ENCODE measurements around the gene GJD2. TPM values are rescaled to one million over a fixed set of nuclear protein-coding genes. Genes with fewer than 3 reads are reported as not detected.

The GJD2 gene
- total RNA-seq, 1 donor from 2014 or later: not detected

- Histone ChIP-seq H3K36me3 (ENCODE audit: control insufficient read depth, insufficient read depth, low read length) (no peaks in the 10 kb centered on the region), H3K27me3 (ENCODE audit: control insufficient read depth, insufficient read depth, low read length) (peaks cover 22% of the 10 kb centered on the region), H3K4me3 (ENCODE audit: low read depth, low read length) (no peak overlapping the region)
- DNase-seq (ENCODE audit: low read depth) (no peak), FAIRE-seq (no peak)
- TF ChIP-seq CTCF (IDR thresholded peaks at IDR 0.05; ENCODE audit: insufficient read depth, low read length, severe bottlenecking): no peak
Measured at GRCh38 chr15:34791701-34792100, 36.9 kb upstream of the GJD2 start.

- H3K36me3 ChIP-seq (ENCODE audit: control insufficient read depth, insufficient read depth, low read length): no peaks in the 10 kb centered on the region
- DNase-seq (ENCODE audit: low read depth) (no peak), FAIRE-seq (no peak)
- TF ChIP-seq CTCF (IDR thresholded peaks at IDR 0.05; ENCODE audit: insufficient read depth, low read length, severe bottlenecking): no peak
- peaks cover 14% of the 10 kb centered on the region for H3K27me3 ChIP-seq (ENCODE audit: control insufficient read depth, insufficient read depth, low read length)
- no peak overlapping the region for H3K4me3 ChIP-seq (ENCODE audit: low read depth, low read length)
Measured at GRCh38 chr15:34790121-34790520, 35.3 kb upstream of the GJD2 start.

DNA sequence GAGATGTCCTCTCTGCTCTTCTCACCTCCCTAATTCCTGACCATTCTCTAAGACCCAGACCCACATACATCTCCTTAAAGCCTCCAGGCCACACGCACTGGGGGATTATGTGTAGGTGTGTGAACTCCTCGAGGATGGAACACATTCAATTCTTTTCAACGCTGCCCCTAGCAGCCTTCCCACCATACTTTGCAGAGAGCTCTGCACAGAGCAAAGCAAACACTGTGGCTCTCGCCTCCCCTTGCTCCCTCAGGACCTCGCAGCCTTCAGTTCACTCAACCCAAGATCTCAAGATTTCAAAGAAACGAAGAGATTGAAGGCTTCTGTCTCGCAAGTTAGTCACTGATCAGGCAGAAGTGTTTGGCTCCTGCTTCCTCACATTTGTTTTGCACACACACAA is 34.5 kb upstream of the GJD2 start:
- H3K27me3 ChIP-seq (ENCODE audit: control insufficient read depth, insufficient read depth, low read length): peaks cover 7% of the 10 kb centered on the region
- no peak for DNase-seq (ENCODE audit: low read depth)
- no peak for TF ChIP-seq CTCF (IDR thresholded peaks at IDR 0.05; ENCODE audit: insufficient read depth, low read length, severe bottlenecking)
- H3K36me3 ChIP-seq (ENCODE audit: control insufficient read depth, insufficient read depth, low read length): no peaks in the 10 kb centered on the region
- FAIRE-seq: peak; percentile 13
- H3K4me3 ChIP-seq (ENCODE audit: low read depth, low read length): no peak overlapping the region

GRCh38 chr15:34786206-34786605 is 31.4 kb upstream of the GJD2 start:
- no peak for TF ChIP-seq CTCF (IDR thresholded peaks at IDR 0.05; ENCODE audit: insufficient read depth, low read length, severe bottlenecking)
- FAIRE-seq: no peak
- Histone ChIP-seq H3K4me3 (ENCODE audit: low read depth, low read length) (no peak overlapping the region), H3K27me3 (ENCODE audit: control insufficient read depth, insufficient read depth, low read length) (no peaks in the 10 kb centered on the region), H3K36me3 (ENCODE audit: control insufficient read depth, insufficient read depth, low read length) (no peaks in the 10 kb centered on the region)
- DNase-seq (ENCODE audit: low read depth): no peak

- no peaks in the 10 kb centered on the region for H3K27me3 ChIP-seq (ENCODE audit: control insufficient read depth, insufficient read depth, low read length)
- no peak for TF ChIP-seq CTCF (IDR thresholded peaks at IDR 0.05; ENCODE audit: insufficient read depth, low read length, severe bottlenecking)
- H3K36me3 ChIP-seq (ENCODE audit: control insufficient read depth, insufficient read depth, low read length): no peaks in the 10 kb centered on the region
- no peak overlapping the region for H3K4me3 ChIP-seq (ENCODE audit: low read depth, low read length)
- DNase-seq (ENCODE audit: low read depth): no peak
- peak; percentile 98 for FAIRE-seq
Measured at GRCh38 chr15:34783991-34784390, 29.2 kb upstream of the GJD2 start.

- FAIRE-seq: no peak
- no peak for TF ChIP-seq CTCF (IDR thresholded peaks at IDR 0.05; ENCODE audit: insufficient read depth, low read length, severe bottlenecking)
- H3K27me3 ChIP-seq (ENCODE audit: control insufficient read depth, insufficient read depth, low read length): no peaks in the 10 kb centered on the region
- no peaks in the 10 kb centered on the region for H3K36me3 ChIP-seq (ENCODE audit: control insufficient read depth, insufficient read depth, low read length)
- H3K4me3 ChIP-seq (ENCODE audit: low read depth, low read length): no peak overlapping the region
- DNase-seq (ENCODE audit: low read depth): no peak
Measured at GRCh38 chr15:34783431-34783830, 28.6 kb upstream of the GJD2 start.
